ENCODE results near the gene COL1A2. TPM values are rescaled to one million over a fixed set of nuclear protein-coding genes. Genes with fewer than 3 reads are reported as not detected.

The COL1A2 gene
- total RNA-seq, 6 donors from 2014 or later = 40.0 to 607 (median 204) TPM

- H3K4me1 ChIP-seq = no peaks in the 10 kb centered on the region
- H3K4me3 ChIP-seq = no peak overlapping the region
- no peaks in the 10 kb centered on the region for H3K9me3 ChIP-seq
- no peaks in the 10 kb centered on the region for H3K36me3 ChIP-seq
- no peak for ATAC-seq (ENCODE audit: low FRiP score in 2 of 2)
- DNase-seq = no peak
- H3K27me3 ChIP-seq = no peaks in the 10 kb centered on the region
- no peak for TF ChIP-seq POLR2AphosphoS5 (IDR thresholded peaks at IDR 0.05)
- TF ChIP-seq EP300 (IDR thresholded peaks at IDR 0.05) = no peak
- no peak for TF ChIP-seq CTCF (IDR thresholded peaks at IDR 0.05)
- no peak for TF ChIP-seq POLR2A (IDR thresholded peaks at IDR 0.05)
- 79 to 82% methylated on average over 2 of the region's 2 CpGs for WGBS, 2 donors
- no peak overlapping the region for H3K27ac ChIP-seq
Measured at GRCh38 chr7:94386416-94386815, 8.3 kb upstream of the COL1A2 start.

GRCh38 chr7:94388540-94388939 lies 6.2 kb upstream of the COL1A2 start:
- no peaks in the 10 kb centered on the region for H3K4me1 ChIP-seq
- H3K9me3 ChIP-seq = no peaks in the 10 kb centered on the region
- WGBS, 2 donors = 87 to 89% methylated on average over 1 of the region's 1 CpG
- no peak for TF ChIP-seq EP300 (IDR thresholded peaks at IDR 0.05)
- no peak for TF ChIP-seq CTCF (IDR thresholded peaks at IDR 0.05)
- TF ChIP-seq POLR2A (IDR thresholded peaks at IDR 0.05) = no peak
- no peak for TF ChIP-seq POLR2AphosphoS5 (IDR thresholded peaks at IDR 0.05)
- H3K4me3 ChIP-seq = no peak overlapping the region
- H3K27me3 ChIP-seq = no peaks in the 10 kb centered on the region
- DNase-seq (no peak), ATAC-seq (ENCODE audit: low FRiP score in 2 of 2) (no peak)
- H3K27ac ChIP-seq = no peak overlapping the region
- no peaks in the 10 kb centered on the region for H3K36me3 ChIP-seq

GRCh38 chr7:94389381-94389780 lies 5.3 kb upstream of the COL1A2 start:
- Histone ChIP-seq H3K4me1 (peaks cover 4 to 6% (median 4%) of the 10 kb centered on the region in 4 donors), H3K9me3 (no peaks in the 10 kb centered on the region)
- DNase-seq = no peak

GRCh38 chr7:94391726-94392392 lies 2.8 kb upstream of the COL1A2 start:
- Histone ChIP-seq H3K4me1 (peaks cover 9 to 14% (median 13%) of the 10 kb centered on the region in 4 donors), H3K36me3 (no peaks in the 10 kb centered on the region), H3K27me3 (no peaks in the 10 kb centered on the region), H3K9me3 (no peaks in the 10 kb centered on the region), H3K4me3 (no peak overlapping the region), H3K27ac (peak overlapping the region; percentile 1 to 45 (median 32))
- ATAC-seq (ENCODE audit: low FRiP score in 2 of 2) (peak in 1 of 2 donors; percentile 34), DNase-seq (no peak)
- 31 to 37% methylated on average over 4 of the region's 4 CpGs for WGBS, 2 donors
- TF ChIP-seq POLR2A (IDR thresholded peaks at IDR 0.05) = no peak
- no peak for TF ChIP-seq POLR2AphosphoS5 (IDR thresholded peaks at IDR 0.05)
- TF ChIP-seq EP300 (IDR thresholded peaks at IDR 0.05) = no peak
- TF ChIP-seq CTCF (IDR thresholded peaks at IDR 0.05) = no peak

More at GRCh38 chr7:94389381-94389780, 5.3 kb upstream of the COL1A2 start:
- Histone ChIP-seq H3K27me3 (no peaks in the 10 kb centered on the region), H3K4me3 (no peak overlapping the region), H3K27ac (no peak overlapping the region), H3K36me3 (no peaks in the 10 kb centered on the region)
- WGBS, 2 donors = 100% methylated on average over 1 of the region's 1 CpG
- no peak for TF ChIP-seq CTCF (IDR thresholded peaks at IDR 0.05)
- no peak for TF ChIP-seq EP300 (IDR thresholded peaks at IDR 0.05)
- no peak for TF ChIP-seq POLR2A (IDR thresholded peaks at IDR 0.05)
- TF ChIP-seq POLR2AphosphoS5 (IDR thresholded peaks at IDR 0.05) = no peak
- ATAC-seq (ENCODE audit: low FRiP score in 2 of 2) = no peak

GRCh38 chr7:94392393-94392786 lies 2.3 kb upstream of the COL1A2 start:
- Histone ChIP-seq H3K27ac (no peak overlapping the region), H3K4me3 (no peak overlapping the region)

More at GRCh38 chr7:94392393-94392786, 2.3 kb upstream of the COL1A2 start:
- no peak for ATAC-seq (ENCODE audit: low FRiP score in 2 of 2)
- WGBS, 2 donors = 57 to 62% methylated on average over 1 of the region's 1 CpG
- DNase-seq = no peak
- no peak for TF ChIP-seq CTCF (IDR thresholded peaks at IDR 0.05)
- no peak for TF ChIP-seq POLR2A (IDR thresholded peaks at IDR 0.05)
- no peak for TF ChIP-seq POLR2AphosphoS5 (IDR thresholded peaks at IDR 0.05)
- TF ChIP-seq EP300 (IDR thresholded peaks at IDR 0.05) = no peak
- no peaks in the 10 kb centered on the region for H3K36me3 ChIP-seq
- no peaks in the 10 kb centered on the region for H3K9me3 ChIP-seq
- no peaks in the 10 kb centered on the region for H3K27me3 ChIP-seq
- peaks cover 9 to 14% (median 13%) of the 10 kb centered on the region in 4 donors for H3K4me1 ChIP-seq
